Measurements from ENCODE around the gene PAK1.
A peak's percentile ranks its signal among the peaks of the same experiment; 100 is the strongest.

PAK1 gene

DNA sequence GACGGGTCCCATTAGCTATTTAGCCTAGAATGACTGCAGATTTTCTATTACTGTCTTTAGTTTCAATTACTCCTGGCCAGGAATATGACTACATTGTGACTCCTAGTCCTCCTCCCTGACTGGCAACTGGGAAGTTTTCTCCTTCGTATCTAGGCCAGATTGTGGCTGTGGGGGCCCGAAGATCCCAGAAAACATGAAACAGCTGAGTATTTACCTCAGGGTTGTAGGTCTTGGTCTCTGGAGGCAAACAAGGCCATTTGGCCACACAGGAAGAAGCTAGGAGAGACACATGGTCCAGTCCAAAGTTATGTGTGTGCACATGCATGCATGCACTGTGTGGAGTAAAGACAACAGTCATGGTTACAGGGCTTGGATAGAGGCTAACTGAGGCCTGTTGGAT, 162.2 kb downstream of the PAK1 start:
- DNase-seq = no peak

DNA sequence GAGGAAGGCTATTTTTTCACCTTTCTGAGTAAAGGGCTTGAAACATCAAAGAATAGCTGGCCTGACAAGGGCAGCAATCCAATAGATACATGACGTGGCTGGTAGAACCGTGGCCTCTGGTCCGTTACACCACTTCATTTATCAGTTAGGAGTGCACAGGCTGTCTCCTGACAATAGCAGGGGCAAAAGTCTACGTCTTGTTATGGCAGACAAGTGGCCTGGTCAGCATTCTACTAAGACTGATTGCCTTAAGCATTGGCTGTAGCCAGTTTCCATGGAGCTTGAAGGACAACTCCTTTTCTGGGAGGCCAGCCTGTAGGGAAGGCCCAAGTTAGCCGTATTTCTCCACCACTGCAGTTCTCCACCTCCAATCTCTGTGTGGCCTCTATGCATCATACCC, 163.2 kb downstream of the PAK1 start:
- no peak for DNase-seq

DNA sequence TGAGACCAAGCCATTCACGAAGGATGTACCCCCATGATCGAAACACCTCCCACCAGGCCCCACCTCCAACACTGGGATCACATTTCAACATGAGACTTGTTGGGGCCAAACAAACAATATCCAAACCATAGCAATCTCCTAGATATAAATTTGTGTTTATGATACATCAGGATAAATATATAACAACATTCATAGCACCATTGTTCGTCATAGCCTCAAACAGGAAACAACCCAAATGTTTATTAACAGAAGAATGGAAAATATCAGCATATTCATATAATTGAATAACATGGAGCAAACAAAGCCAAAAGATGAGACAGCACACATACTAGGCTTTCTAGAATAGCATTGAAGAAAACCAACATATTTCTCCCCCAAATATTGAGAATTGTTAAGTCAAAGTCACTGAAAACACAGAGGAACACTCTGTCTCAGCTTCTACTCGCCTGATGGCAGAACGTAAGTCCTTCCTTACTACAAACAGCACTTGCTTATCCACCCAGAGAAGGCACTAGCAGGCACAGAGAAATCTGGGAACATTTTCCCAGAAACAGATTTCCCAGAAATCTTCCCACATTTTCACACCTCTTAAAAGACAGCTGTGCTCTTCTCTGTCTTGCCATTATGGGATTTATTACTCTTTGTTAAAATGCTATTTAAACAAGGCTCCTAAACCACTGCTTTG, 164.4 kb downstream of the PAK1 start:
- DNase-seq = no peak

DNA sequence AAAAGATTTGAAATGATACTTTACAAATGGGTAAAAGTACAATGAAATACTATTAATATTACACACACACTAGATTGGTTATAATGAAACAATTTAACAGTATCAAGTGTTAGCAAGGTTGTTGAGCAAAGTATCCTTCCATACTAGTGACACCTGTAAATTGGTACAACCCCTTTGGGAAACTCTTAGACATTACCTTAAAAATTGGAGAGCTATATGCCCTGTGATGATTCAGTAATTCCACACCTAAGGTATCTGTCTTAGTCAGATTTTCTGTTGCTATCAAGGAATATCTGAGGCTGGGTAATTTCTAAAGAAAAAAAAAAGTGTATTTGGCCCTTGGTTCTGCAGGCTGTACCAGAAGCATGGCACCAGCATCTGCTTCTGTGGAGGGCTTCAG, 165.1 kb downstream of the PAK1 start:
- DNase-seq = no peak

DNA sequence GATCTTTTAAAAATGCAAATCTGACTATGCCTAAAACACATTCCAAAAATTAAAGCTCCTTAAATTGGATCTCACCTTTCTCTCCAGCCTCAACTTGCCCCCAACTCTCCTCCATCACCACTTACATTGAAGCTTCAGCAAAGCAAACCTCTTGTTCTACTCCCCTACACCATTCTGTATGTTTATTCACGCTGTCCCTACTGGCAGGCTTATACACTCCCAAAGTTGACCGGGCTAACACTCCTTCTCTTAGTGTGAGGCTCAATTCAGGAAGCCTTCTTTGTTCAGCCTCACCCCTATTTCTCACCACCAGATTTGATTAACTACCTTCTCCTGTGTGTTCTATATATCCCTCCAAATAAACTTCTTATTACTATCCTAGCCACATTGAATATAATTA, 170.6 kb downstream of the PAK1 start:
- DNase-seq = no peak

DNA sequence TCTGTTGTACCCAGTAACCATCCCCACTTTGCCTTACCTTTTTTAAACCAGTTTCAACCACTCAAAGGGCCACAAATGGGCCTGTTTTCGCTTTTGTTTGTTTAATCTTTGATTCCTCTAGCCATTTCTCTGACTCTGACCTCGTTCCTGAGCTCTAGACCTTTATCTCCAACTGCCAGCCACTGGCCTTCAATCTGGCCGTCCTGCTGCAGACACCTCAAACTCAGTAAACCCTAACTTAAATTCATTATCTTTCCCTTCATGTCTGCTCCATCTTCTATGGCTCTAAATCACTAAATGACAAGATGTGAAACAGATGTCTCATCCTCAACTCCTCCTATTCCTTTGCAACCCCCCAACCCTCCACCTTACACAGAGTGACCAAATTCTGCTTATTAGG, 171.1 kb downstream of the PAK1 start:
- DNase-seq = no peak

DNA sequence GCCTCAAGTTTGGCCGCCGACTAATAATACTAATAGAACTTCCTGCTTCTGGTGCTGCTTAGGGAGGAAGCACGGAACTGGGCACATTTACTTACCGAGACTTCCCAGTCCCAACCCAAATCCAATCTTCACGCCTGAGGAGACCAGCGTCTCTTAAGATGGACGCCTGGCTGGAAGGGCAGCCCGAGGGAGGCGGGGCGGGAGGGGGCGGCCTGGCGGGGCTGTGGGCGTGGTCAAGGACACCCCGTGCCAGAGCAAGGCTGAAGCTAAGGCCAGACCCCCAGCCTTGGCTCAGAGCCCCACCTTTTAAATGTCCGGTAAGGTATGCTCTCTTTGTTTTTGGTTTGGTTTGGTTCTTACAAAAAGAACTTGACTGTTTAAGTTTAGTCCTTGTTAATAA, 172.4 kb downstream of the PAK1 start, which contains the start of gene GDPD4:
Gene GDPD4 (minus strand): TSS at position 177 of the 400 bp plus-strand sequence. CDS start 16,549 bp downstream, outside the sequence.
- DNase-seq = no peak

DNA sequence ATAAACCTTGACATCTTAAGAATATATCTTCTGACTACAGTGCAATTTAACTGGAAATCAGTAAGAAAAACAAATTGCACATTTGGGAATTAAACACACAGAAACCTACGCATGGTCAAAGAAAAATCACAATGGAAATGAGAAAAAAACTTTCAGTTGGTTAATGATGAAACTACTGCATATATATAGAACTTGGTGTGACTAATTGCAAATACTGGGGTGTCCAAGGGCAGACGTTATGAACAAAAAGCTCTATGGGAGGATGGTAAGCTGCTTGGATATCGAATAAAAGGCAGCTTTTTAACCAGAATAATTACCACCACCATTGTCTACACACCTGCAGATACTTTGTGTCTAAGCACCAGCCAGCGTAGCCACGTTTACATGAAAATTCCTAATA, 173.2 kb downstream of the PAK1 start:
- no peak for DNase-seq

DNA sequence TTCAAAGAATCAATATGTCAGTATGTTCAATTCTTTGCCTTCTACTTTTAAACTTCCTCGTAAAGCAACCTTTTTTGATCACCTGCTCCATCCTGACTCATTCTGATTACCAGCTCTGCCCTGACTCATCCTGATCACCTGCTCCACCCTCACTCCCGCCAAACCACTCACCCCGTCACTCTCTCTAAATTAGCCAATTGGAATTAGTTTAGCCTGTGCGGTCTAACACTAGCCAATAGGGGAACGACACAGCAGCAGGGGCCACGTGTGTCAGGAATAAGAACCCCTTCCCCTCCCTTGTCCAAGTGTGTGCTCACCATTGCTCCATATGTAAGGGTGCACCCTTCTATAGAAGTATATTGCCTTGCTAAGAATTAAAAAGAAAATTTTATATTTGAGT, 173.9 kb downstream of the PAK1 start:
- DNase-seq = peak in 17 of 56 donors; percentile 1 to 58 (median 15)

DNA sequence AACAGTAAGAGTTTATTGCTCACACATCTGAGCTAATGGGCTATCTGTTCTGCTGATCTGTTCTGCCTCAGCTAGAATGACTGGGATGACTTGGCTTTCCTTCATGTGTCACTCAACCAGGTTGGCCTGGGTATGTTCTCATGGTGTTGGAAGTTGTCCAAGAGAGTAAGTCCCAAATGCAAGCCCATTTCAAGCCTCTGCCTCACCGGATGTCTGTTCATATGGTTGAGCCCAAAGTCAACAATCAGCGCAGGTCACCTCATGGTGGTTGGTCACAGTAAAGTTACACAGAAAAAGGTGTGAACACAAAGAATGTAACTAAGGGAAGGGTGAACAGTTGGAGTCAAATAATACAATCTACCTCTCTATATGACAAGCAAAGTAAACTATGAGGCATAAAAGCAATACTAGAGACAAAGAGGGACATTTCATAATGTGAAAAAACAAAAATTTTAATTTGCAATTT, 174.3 kb downstream of the PAK1 start:
- DNase-seq = no peak

DNA sequence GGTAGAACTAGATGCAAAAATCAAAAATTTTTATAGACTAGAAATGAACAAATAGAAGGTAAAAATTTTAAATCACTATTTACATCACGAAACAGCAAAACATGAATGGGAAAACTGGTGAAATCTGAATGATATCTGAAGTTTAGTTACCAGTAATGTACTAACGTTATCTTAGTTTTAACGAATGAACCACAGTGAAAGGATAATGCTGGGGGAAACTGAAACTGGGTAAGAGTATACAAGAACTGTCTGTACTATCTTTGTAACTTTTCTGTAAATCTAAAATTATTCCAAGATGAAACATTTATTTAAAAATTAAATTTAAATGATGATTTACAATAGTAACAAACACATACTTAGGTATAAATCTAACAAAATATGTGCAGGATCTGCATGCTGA, 179.9 kb downstream of the PAK1 start:
- DNase-seq = no peak

DNA sequence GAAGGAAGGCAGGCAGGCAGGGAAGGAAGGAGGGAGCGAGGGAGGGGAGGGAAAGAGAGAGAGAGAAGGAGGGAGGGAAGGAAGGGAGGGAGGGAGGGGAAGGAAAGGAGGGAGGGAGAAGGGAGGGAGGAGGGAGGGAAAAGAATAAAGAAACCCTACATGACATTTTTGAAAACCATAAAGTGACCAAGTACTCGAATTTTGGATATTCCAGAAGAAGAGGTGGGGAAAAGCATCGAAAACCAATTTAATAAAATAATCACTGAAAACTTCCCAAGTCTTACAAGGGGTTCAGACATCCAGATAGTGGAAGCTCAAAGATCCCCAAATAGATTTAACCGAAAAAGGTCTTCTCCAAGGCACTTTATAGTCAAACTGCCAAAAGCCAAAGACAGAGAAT, 184.2 kb downstream of the PAK1 start:
- DNase-seq = no peak

DNA sequence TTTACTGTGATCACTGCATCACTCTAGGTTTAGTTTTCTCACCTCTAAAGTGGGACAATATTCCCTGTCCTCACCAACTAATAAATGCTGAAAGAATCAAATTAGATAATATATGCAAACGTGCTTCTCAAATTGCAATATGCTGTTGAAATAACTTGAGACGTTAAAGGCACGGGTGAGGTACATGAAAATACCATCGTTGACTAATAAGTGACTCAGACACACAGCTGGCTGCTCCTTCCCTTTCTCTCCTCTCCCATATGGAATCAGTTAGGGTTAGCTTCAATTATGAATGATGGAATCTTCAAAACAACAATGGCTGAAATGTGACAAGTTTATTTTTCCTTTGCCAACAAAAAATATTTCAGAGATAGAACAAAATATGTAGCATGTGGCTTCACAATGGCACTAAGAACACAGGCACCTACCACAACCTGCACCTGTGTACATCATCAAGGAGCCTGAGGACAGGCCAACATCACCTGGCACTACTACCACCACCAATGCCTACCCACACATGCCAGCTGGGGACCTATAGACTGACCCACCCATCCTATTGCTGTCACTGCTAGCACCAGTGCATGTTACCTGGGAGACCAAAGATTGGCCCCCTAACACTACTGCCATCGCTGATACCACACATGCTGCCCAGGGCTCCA, 186.2 kb downstream of the PAK1 start:
- no peak for DNase-seq

DNA sequence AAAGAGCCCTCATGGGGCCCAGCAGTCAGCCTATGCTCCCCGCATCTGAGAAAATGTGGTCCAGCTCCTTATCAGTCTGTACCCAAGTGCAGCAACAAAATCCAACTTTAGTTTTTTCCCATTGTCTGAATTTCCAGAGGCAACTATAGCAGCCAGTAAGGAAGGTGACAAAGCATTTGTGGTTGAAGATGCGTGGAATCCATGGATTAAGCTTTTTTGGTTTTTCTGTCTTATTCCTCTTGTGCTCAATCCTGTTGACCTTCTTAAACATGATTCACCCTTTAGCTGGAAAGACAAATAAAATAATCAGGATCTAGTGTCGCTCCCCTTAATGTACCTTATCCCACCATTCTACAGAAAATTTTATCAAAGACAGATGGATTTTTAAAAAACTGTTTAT, 186.8 kb downstream of the PAK1 start:
- no peak for DNase-seq

DNA sequence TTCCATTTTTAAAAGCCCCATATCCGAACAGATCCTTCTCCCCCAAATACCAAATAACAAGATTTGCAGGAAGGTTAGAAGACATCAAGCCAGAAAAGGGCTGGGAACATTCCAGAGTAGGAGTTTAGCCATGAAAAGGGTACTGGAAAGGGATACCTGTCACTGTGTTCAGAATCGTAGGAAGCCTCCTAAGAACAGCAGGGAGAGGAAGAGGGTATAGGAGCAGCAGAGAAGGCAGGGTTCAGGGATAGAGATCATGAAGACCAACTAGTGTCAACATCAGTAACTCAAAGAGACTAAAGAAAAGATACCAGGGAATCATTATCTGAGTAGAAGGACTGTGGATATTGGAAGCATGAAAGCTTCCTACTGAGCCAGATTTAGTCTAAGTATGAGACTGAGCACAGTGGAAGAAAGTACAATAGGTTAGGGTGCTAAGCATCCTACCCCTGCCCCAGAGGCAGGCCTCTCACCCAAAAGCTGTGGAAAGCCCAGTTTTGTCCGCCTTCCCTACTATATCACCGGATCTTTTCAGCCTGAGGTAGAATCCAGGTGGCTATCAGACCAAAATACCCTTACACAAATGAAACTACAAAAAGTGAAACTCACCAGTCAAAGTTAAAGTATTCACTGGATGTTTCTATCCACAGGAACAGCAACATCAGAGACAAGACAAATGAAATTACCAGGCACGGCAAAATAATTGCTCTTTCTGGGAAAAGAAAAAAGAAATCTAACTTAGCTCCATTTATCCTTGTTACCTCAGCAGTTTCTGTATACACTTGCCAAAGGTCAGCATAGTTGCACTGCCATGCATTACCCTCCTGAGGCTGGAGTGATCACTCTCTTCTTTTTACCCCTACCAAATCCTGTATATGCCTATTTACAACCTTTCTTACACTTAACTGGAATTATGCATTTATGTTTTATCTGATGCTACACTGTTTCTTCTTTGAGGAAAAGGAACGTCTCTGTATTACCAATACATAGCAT, 189.1 kb downstream of the PAK1 start:
- no peak for DNase-seq

DNA sequence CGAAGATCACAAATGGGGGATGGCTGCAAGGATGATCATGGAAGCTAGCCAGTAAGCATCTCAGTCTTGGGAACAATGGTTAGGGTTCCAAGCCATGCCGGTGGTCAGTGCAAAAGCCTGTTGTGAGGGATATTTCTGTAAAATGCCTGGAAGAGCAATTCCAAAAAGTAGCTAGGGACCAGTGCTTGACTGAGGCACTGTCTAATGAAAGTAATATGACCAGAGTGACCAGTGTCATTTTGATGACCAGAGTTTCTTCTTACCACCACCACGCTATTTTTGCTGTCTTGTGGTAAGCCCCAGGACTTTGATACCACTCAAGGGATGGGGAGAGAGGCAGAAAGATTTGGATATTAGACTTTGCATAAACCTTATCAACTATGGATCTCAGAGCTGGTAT, 190.8 kb downstream of the PAK1 start:
- no peak for DNase-seq

DNA sequence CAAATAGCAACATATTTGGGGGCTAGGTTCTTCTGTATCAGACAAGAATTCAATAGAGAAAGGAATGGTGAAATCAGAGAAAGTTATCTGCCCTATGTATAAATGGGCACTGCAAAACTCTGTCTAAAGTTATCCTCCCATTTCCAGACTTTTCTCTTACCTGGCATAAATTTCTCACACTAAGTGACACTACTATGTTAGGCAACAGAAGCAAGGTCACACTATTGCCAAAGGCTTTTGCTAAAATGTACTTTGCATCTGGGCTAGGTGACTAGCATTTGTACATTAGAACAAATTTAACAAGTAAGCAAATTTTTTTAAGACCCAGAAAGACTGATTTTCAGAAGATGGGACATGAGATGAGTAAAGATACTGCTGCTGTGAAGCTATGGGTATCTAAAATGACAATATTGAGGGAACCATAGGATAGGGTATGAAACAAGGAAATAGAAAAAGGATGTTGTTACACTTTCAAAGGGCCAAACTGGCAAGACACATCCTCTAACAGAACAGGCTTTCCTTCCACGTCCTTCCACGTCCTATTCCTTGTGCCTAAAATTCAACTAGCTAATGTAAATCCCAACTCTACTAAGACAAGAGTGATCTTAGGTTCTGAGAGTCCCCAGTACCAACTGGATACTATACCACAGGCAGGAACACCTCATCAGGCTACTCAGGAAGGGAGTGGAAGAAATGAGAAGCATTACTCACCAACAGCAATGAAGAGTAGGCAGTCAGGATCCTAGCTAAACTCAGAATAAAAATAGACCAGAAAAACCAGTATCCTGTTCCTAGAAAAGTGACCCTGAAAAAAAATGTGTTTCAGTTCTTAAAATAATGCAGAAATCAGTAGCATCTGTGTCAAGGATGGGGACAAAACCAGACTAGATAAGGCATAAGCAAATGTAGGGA, 195.0 kb downstream of the PAK1 start:
- DNase-seq = no peak

DNA sequence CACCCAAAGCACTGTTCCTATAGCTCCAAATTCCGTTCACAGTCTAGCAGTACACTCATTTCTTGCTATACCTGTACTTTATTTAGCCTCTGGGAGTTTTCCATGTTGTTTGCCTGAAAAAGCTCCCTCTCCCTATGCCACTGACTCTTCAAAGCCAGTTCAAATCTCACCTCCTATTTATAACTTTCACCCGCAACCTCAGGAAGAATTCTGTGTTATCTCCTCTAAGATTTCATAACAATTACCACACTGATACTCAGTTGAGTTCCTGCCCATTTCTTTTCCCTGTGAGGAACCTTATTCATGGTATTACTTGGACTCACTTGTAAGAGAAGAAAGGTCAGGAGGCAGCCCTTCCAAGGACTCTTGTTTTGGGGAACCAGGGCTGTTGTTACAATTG, 197.6 kb downstream of the PAK1 start:
- no peak for DNase-seq
